Glomerular visceral epithelial cell (primary cell): ENCODE data around the gene ITPKA.

Experiments used
- DNase-seq: peaks from one replicate; pipeline ENCODE4 v3.0.0-alpha.2; 2016; ENCODE audit errors: extremely low spot score

The ITPKA gene

GRCh38 chr15:41490355-41490754 is 3.3 kb upstream of the ITPKA start:
- peak; percentile 89 for DNase-seq

GRCh38 chr15:41491889-41492288 is 1.8 kb upstream of the ITPKA start:
- DNase-seq = no peak

DNA sequence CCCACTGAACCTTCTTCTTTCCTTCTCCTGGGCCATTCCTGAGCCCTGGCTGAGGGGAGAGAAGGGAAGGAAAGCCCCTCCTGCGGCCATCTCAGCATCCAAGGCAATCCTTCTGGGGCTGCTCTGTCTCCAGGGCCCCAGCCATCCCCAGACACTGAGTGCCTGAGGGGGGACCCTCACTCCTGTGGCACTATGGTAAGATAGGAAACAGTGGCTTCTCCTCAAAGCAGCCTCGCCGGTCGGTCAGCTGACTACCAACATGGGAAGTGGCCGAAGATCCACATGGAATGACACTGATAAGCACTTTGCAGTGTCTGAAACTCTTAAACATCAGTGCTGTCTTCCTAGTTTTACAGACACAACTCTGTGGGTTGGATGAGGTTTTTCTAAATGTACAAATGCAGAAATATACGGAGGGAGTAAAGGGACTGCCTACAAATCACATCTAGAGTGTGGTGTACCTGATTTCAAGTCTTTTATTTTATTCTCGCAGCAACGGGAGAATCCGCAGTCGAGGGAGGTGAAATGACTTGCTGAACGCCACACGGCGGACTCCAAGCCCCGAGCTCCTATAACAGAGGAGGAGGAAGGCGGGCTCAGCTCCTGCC is 973 bp upstream of the ITPKA start:
- DNase-seq = no peak

DNA sequence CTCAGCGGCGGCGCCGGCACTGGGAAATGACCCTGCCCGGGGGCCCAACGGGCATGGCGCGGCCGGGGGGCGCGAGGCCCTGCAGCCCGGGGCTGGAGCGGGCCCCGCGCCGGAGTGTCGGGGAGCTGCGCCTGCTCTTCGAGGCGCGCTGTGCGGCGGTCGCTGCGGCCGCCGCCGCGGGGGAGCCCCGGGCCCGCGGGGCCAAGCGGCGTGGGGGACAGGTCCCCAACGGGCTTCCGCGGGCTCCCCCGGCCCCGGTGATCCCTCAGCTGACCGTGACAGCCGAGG is 172 bp downstream of the ITPKA start:
- DNase-seq = no peak

- DNase-seq = no peak
Measured at GRCh38 chr15:41494190-41494921, 682 bp downstream of the ITPKA start.

DNA sequence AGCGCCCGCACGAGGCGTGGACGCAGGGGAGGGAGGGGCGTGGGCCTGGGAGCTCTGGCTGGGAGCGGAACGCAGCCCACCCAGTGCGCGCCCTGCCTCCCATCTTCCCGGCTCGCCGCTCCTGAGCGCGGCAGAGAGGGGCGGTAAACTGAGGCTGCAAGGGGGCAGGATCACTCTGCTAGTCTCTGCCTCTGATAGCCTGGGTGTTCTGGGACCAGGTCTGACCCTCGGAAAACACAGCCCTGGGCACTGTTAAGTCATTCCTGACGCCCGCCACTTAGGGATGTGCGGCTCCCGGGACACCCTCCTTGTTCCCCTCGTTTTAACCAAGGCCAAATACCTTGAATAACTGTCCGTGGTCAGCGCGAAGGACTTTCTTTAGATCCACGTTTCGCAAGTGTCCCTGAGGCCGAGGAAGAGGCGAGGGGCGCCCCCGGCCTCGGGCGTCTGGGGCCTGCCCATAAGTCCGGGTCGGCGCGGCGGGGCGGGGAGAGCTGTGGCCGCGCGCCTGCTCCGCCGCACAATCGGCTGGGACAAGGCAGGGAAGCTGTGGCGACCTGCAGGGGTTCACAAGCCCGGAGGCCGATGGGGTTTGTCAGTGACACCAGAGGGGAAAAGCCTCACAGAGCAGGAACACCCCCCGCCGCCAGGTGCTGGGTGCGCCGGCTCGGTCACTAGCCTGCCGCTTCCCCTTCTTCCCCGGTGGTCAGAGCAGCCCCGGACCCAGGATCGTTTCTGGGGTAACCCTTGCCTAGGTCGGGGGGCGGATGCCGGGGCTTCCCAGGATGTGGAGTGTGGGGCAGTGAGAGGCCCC is 1.5 kb downstream of the ITPKA start:
- no peak for DNase-seq

DNA sequence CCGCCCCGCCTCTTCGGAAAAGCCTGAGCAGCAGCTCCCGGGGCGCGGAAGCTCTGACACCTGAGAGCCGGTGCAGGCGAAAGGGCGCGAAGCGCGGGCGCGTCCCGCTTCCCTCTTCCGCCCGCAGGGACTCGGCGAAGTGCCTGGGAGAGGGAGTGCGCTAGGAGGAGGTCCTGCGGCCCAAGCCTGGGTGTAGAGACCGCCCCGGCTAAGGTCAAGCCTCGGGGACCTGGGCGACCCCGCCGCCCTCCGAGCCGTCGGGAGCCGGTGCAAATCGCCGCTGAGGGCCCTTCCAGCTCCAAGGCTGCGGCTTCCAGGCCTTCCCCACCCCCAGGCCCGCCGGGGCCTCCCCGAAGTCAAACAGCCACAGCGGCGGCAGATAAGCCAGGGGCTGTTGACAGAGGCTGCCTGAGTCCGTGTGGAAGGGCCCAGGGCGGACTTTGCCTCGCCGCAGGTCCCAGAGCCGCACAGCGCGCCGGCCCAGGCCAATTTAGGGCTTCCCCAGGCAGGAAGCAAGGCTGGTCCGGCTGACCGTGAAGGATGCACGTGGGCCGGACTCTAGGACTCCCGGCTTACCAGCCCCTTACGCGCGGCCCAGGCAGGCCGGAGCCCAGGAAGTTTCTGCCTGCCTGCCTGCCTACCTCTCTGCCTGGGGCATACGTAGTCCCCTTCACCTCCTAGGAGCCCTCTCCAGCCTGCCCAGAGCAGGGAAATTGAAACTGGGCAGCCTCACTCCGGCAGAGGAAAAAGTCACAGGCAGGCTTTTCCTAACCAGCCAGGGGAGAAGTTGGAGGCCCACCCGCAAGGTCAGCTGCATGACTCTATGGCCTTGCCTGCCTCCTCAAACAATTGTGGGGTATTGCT is 2.3 kb downstream of the ITPKA start:
- no peak for DNase-seq

- no peak for DNase-seq
Measured at GRCh38 chr15:41498657-41499056, 5.0 kb downstream of the ITPKA start.

- DNase-seq = no peak
Measured at GRCh38 chr15:41499109-41499851, 5.6 kb downstream of the ITPKA start.

DNA sequence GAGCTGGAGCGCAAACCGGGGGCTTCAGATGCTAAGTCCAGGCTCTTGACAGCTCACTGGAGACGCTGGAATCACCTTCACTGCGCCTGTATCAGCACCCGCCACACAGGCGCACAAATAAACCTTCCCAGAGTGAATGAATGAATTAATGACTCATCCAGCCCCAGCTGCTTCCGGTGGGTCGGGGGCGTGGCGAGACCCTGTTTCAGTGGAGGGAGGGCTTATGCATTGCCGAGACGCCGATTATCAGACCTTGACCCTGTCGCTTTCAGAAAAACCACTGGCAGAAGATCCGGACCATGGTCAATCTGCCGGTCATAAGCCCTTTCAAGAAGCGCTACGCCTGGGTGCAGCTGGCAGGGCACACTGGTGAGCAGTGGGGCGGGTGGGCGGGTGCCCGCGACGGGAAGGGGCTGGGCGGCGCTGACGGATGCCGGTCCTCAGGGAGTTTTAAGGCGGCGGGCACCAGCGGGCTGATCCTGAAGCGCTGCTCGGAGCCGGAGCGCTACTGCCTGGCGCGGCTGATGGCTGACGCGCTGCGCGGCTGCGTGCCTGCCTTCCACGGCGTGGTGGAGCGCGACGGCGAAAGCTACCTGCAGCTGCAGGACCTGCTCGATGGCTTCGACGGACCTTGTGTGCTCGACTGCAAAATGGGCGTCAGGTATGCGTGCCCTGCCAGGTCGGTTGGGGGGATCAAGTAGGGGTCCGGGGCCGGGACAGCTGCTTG is 7.7 kb downstream of the ITPKA start:
- DNase-seq = peak; percentile 27

GRCh38 chr15:41501931-41502794 is 8.5 kb downstream of the ITPKA start:
- no peak for DNase-seq

DNA sequence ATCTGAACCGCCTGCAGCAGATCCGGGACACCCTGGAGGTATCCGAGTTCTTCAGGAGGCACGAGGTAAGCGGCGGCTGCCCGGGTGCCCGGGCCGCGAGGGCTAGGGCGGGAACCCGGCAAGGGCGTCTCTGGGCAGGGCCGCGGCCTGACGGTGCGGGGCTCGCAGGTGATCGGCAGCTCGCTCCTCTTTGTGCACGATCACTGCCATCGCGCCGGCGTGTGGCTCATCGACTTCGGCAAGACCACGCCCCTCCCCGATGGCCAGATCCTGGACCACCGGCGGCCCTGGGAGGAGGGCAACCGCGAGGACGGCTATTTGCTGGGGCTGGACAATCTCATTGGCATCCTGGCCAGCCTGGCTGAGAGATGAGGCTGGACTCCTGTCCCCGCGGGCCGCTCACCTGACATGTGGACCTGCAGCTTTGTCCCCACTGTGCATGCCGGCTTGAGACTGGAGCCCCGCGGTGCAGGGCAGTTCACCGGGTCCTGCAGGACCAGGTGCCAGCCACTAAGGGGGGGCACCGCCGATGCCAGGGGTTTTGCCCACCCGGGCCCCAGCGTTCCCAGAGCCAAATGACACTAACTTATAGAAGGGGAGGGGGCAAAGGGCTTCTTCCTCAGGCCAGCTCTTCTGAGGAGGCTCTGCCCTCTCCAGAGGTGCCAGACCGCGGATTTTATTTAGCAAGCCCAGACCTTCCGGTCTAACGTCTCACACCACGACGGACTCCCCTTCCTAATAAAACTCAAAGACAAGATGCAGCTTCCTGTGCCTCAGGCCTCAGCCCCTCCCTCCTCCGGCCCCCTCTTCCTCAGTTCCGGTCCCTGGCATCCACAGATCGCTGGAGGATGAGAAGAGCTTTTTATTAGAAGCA is 9.4 kb downstream of the ITPKA start:
- DNase-seq = no peak

- no peak for DNase-seq
Measured at GRCh38 chr15:41503669-41504010, 10.0 kb downstream of the ITPKA start.

DNA sequence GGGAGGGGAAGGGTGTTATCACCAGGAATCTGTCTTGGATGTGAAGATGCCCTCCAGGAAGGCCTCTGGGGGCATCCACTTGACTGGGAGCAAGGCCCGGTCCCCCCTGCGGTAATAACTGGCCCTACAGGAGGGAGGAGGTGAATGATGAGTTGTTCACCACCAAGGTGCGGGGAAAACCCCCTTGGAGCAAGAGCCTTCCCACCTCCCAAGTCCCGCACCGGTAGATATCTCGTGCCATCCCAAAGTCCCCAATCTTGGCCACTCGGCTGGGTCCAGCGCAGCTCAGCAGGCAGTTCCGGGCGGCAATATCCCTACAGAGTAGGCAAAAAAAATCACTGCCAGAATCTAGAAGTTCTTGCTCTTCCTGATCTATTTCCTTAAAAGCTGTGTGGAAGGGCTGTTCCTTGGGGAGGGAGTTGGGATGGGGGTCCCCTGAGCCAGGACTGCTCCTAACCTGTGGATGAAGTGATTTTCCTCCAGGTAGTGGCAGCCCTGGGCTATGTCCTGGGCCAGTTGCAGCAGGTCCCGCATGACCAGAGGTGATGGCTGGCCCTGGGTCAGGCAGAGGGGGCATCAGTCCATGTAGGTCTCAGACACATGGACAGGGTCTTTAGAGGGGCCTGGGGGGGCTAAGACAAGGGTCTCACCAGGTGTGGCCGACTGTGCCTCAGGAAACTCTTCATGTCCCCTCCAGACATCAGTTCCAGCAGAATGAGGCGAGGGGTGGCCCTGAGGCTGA is 11.2 kb downstream of the ITPKA start:
- DNase-seq = no peak

- no peak for DNase-seq
Measured at GRCh38 chr15:41505776-41506175, 12.1 kb downstream of the ITPKA start.

DNA sequence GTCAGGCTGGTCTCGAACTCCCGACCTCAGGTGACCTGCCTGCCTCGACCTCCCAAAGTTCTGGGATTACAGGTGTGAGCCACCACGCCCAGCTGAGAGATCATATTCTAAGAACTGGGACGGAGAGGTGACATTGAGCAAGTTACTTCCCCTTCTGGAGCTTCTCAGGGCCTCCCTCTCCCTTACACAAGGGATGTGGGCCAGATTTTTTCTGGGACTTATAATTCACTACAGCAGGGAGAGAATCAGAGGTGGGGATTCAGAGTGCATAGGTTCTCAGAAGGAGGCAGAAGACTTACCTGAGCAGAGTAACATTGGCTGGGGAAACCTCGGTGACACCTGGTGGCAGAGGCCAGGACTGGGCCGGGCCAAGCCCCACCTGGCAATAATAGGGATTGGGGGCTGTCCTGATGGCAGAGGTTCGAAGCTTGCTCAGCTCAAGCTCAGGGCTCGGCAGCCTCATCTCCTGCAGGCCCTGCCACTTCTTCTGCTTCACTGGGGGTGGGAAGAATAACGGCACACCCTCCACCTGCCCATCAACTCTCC is 13.2 kb downstream of the ITPKA start:
- no peak for DNase-seq

DNA sequence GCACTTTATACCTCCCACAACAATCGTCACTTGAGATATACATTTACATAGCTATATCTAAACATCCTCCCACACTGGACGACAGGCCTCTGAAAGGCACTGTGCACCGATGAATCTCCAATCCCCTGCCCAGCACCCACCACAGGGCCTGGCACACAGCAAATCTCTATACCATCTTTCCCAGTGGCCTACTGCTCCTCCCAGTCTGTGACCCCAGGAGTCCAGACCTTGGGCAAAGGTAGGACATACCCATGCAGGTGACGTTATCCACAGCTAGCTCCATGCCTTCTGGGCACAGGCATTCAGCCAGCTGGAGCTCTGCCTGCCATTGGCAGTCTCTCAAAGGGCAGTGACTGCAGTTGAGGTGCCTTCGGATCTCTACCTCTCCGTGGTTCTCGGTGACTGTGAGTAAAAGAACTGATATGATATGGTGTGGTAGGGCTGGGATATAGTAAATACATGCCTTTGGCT is 14.2 kb downstream of the ITPKA start:
- no peak for DNase-seq

DNA sequence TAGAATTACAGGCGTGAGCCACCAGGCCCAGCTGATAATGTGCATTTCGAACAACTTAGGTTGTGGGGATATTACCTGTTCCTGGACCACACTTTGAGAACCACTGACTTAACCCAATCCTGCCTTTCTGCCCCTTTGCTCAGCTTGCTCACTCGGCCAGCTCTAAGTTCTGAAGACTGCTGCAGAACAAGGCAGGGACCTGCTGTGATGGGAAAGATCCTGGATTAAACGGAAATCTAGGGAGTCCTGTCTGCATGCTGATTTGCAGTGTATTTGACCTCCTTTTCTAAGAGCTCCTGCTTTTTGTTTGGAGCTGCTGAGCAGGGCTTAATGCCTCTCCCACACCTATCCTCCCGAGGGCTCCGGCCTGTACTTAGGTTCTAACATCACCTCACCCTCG is 17.1 kb downstream of the ITPKA start:
- no peak for DNase-seq
